Activated CD8-positive, alpha-beta memory T cell treated with anti-CD3 and anti-CD28 coated beads, Interleukin-2, amount 50 U/mL, for 24 hours (primary cell): Measurements from ENCODE around the gene VSIG2.
A peak's percentile ranks its signal among the peaks of the same experiment; 100 is the strongest.

Experiments
- DNase-seq: peaks from one replicate; pipeline ENCODE4 v3.0.0-alpha.2; 2020; ENCODE audit errors: extremely low read depth

Gene VSIG2

GRCh38 chr11:124748481-124749343, 3.3 kb downstream of the VSIG2 start:
- DNase-seq, result no peak

- DNase-seq, result no peak
Observed at GRCh38 chr11:124748100-124748418, 4.0 kb downstream of the VSIG2 start.

GRCh38 chr11:124747406-124748099, 4.5 kb downstream of the VSIG2 start:
- DNase-seq, result no peak

GRCh38 chr11:124746621-124747243, 5.3 kb downstream of the VSIG2 start:
- DNase-seq, result no peak

GRCh38 chr11:124745835-124746620, 6.0 kb downstream of the VSIG2 start:
- no peak for DNase-seq

- DNase-seq, result no peak
Observed at GRCh38 chr11:124745270-124745834, 6.7 kb downstream of the VSIG2 start.

GRCh38 chr11:124743050-124743449, 9.0 kb downstream of the VSIG2 start:
- no peak for DNase-seq

- DNase-seq, result no peak
Observed at GRCh38 chr11:124742555-124742954, 9.5 kb downstream of the VSIG2 start.

- no peak for DNase-seq
Observed at GRCh38 chr11:124740277-124740882, 11.7 kb downstream of the VSIG2 start.

GRCh38 chr11:124739479-124740276, 12.4 kb downstream of the VSIG2 start, which contains the start of gene NRGN:
TSS of gene NRGN (plus strand) at chr11:124739942. CDS start at chr11:124740085, 143 bp downstream.
- DNase-seq, result peak; percentile 61

GRCh38 chr11:124738713-124739478, 13.2 kb downstream of the VSIG2 start:
- no peak for DNase-seq

- no peak for DNase-seq
Observed at GRCh38 chr11:124737638-124738305, 14.3 kb downstream of the VSIG2 start.

- DNase-seq, result no peak
Observed at GRCh38 chr11:124736736-124737135, 15.3 kb downstream of the VSIG2 start.

- DNase-seq, result no peak
Observed at GRCh38 chr11:124732230-124732629, 19.8 kb downstream of the VSIG2 start.

- DNase-seq, result no peak
Observed at GRCh38 chr11:124729571-124729970, 22.5 kb downstream of the VSIG2 start.

GRCh38 chr11:124728134-124728533, 23.9 kb downstream of the VSIG2 start:
- DNase-seq, result no peak

- DNase-seq, result no peak
Observed at GRCh38 chr11:124727474-124727873, 24.6 kb downstream of the VSIG2 start.

- DNase-seq, result no peak
Observed at GRCh38 chr11:124725719-124726105, 26.3 kb downstream of the VSIG2 start.
